GM12878 (cell line): Measurements from ENCODE around the gene STPG1.

Experiments used
- ATF2 ChIP-seq: IDR thresholded peaks from 2 replicates; pipeline ENCODE4 v1.6.1; 2012; ENCODE audit warnings: low read length, inconsistent platforms
- CBX3 ChIP-seq: fragments of 200-600 bp; sonication (generic); IDR thresholded peaks from 2 replicates; pipeline ENCODE4 v1.6.1; 2016; ENCODE audit warnings: low read depth, borderline replicate concordance
- EZH2 ChIP-seq: IDR thresholded peaks from 2 replicates; pipeline ENCODE4 v1.6.1; 2012; ENCODE audit warnings: low read depth, mild to moderate bottlenecking, control low read depth, inconsistent platforms, low read length, borderline replicate concordance; ENCODE audit not compliant: control insufficient read depth
- FOXK2 ChIP-seq: fragments of 450-650 bp; IDR thresholded peaks from 2 replicates; pipeline ENCODE4 v1.6.1; 2017; ENCODE audit warnings: mild to moderate bottlenecking, moderate library complexity
- MEF2A ChIP-seq: IDR thresholded peaks from 2 replicates; pipeline ENCODE4 v1.6.1; 2011; ENCODE audit warnings: low read depth, mild to moderate bottlenecking, low read length, moderate library complexity; ENCODE audit not compliant: insufficient read depth
- NR2C2 ChIP-seq: IDR thresholded peaks from 2 replicates; pipeline ENCODE4 v1.6.1; 2011; ENCODE audit warnings: borderline replicate concordance, low read depth; ENCODE audit not compliant: control insufficient read depth, insufficient read length
- NR2F1 ChIP-seq: fragments of 450-650 bp; conservative IDR thresholded peaks from 2 replicates; pipeline ENCODE4 v1.6.1; 2017; ENCODE audit warnings: mild to moderate bottlenecking
- NRF1 ChIP-seq: conservative IDR thresholded peaks from 2 replicates; pipeline ENCODE4 v1.6.1; 2011; ENCODE audit warnings: mild to moderate bottlenecking, low read depth, low read length, improper control_type of control experiment
- SMC3 ChIP-seq: IDR thresholded peaks from 2 replicates; pipeline ENCODE4 v1.6.1; 2011; ENCODE audit warnings: low read length, improper control_type of control experiment, borderline replicate concordance
- SREBF2 ChIP-seq: IDR thresholded peaks from 2 replicates; pipeline ENCODE4 v1.6.1; 2012; ENCODE audit warnings: mild to moderate bottlenecking, low read length
- USF1 ChIP-seq: IDR thresholded peaks from 2 replicates; pipeline ENCODE4 v1.6.1; 2011; ENCODE audit warnings: borderline replicate concordance, low read depth, mild to moderate bottlenecking, moderate library complexity, mixed read lengths, low read length; ENCODE audit not compliant: insufficient read depth; ENCODE audit errors: extremely low read length
- ZBTB4 ChIP-seq: fragments of 450-650 bp; formaldehyde crosslinking; IDR thresholded peaks from 2 replicates; pipeline ENCODE4 v1.4.0; 2022; ENCODE audit warnings: mild to moderate bottlenecking, moderate library complexity
- TF ChIP-seq, protein P1 (sequence below), 3 experiments: IDR thresholded peaks in 2 of 3; conservative IDR thresholded peaks in 1 of 3; 2 replicates each; pipeline ENCODE4 v1.5.1; 2011; ENCODE audit warnings: low read depth in 3 of 3, low read length in 3 of 3, mild to moderate bottlenecking in 3 of 3, control low read depth in 2 of 3, moderate library complexity in 2 of 3, inconsistent platforms in 1 of 3, mixed read lengths in 1 of 3; ENCODE audit not compliant: control insufficient read depth in 2 of 3, insufficient read depth in 1 of 3; ENCODE audit errors: extremely low read depth in 1 of 3
- TF ChIP-seq, protein P2 (sequence below): IDR thresholded peaks from 2 replicates; pipeline ENCODE4 v1.6.1; 2011; ENCODE audit warnings: low read depth, mild to moderate bottlenecking, low read length, moderate library complexity, borderline replicate concordance; ENCODE audit errors: extremely low read depth

DNA sequence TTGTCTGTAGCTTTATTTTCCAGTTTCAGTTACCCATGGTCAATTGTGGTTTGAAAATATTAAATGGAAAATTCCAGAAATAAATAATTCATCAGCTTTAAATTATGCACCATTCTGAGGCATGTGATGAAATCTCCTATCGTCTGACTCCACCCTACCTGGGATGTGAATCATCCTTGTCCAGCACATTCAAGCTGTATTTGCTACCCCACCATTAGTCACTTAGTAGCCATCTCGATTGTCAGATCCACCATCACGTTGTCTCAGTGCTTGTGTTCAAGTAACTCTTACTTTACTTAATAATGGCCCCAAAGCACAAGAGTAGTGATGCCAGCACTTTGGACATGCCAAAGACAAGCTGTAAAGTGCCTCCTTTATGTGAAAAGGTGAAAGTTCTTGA, 4.0 kb downstream of the STPG1 start:
- TF ChIP-seq EZH2 (no peak), SREBF2 (no peak), CBX3 (no peak), ATF2 (no peak), NR2F1 (no peak), MEF2A (no peak), ZBTB4 (no peak), NR2C2 (no peak), NRF1 (no peak), USF1 (no peak), SMC3 (no peak), FOXK2 (no peak)
- TF ChIP-seq, protein P1, sequence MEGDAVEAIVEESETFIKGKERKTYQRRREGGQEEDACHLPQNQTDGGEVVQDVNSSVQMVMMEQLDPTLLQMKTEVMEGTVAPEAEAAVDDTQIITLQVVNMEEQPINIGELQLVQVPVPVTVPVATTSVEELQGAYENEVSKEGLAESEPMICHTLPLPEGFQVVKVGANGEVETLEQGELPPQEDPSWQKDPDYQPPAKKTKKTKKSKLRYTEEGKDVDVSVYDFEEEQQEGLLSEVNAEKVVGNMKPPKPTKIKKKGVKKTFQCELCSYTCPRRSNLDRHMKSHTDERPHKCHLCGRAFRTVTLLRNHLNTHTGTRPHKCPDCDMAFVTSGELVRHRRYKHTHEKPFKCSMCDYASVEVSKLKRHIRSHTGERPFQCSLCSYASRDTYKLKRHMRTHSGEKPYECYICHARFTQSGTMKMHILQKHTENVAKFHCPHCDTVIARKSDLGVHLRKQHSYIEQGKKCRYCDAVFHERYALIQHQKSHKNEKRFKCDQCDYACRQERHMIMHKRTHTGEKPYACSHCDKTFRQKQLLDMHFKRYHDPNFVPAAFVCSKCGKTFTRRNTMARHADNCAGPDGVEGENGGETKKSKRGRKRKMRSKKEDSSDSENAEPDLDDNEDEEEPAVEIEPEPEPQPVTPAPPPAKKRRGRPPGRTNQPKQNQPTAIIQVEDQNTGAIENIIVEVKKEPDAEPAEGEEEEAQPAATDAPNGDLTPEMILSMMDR (IDR thresholded peaks at IDR 0.05 in 2 of 3, conservative IDR thresholded peaks at IDR 0.05 in 1 of 3; ENCODE audit: control insufficient read depth in 2 of 3, extremely low read depth in 1 of 3, insufficient read depth in 1 of 3, low read depth in 3 of 3, low read length in 3 of 3), result no peak
- TF ChIP-seq, protein P2, sequence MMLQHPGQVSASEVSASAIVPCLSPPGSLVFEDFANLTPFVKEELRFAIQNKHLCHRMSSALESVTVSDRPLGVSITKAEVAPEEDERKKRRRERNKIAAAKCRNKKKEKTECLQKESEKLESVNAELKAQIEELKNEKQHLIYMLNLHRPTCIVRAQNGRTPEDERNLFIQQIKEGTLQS, result no peak
